ENCODE results near the gene ENTPD8.

The ENTPD8 gene, protein sequence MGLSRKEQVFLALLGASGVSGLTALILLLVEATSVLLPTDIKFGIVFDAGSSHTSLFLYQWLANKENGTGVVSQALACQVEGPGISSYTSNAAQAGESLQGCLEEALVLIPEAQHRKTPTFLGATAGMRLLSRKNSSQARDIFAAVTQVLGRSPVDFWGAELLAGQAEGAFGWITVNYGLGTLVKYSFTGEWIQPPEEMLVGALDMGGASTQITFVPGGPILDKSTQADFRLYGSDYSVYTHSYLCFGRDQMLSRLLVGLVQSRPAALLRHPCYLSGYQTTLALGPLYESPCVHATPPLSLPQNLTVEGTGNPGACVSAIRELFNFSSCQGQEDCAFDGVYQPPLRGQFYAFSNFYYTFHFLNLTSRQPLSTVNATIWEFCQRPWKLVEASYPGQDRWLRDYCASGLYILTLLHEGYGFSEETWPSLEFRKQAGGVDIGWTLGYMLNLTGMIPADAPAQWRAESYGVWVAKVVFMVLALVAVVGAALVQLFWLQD

DNA sequence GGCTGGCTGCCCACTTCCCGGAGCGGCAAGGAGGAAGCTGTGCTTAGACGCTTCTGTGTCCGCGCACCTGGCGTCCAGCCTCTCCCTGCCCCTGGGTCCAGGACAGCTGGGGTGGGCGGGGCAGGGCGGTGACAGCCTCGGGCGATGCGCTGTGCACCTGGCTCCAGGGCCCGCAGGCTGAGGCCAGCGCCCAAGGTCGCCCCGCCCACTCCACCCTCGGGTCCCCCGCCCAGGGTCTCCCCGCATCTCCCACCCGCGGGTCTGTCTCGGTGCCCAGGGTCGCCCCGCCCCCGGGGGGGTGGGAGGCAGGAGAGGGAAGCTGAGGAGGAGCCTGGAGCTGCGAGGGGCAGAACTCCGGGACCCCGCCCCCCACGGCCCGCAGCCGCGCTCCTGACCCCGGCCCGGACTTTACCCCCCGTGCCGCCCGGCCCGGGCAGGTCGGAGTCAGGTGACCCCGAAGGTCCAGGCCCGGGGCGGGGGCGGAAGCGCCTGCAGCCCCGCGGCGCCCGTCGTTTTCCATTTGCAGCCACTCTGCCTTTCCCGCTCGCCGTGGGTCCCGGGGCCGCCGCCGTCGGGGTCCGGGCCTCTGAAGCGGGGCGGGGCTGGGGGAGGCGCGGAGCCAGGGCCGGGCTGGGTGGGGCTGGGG lies at the start of gene ENTPD8:
ENTPD8 (minus strand) TSS at position 69 of the 646 bp plus-strand sequence. CDS start 3,072 bp downstream, outside the sequence.
- DNase-seq (ENCODE audit: low read depth in 2 of 2) = no peak

DNA sequence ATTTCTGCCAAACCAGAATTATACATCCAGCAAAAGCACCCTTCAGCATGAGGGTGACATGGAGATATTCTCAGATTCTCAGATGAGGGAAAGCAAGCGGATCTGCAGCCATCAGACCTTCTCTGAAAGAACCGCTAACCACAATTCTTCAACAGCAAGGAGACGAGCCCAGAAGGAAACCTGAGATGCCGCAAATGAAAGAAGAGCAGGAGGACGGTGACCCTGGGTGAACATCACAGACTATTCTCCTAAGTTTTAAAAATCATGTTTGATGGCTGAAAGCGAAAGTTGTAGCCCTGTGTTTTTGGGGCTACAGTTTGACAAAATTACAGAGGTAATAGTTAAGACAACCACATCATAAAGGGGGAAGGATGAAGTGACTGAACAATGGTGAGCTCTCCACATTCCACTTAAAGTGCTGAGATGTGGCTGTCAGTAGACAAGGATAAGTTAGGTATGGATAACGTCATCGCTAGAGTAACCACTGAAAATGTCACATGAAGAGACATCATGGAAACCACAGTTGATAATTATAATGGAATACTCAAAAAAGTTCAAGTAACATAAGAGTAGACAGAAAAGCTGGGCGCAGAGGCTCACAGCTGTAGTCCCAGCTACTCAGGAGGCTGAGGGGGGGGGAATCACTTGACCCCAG lies 49.5 kb upstream of the ENTPD8 start:
- DNase-seq (ENCODE audit: low read depth in 2 of 2) = no peak

DNA sequence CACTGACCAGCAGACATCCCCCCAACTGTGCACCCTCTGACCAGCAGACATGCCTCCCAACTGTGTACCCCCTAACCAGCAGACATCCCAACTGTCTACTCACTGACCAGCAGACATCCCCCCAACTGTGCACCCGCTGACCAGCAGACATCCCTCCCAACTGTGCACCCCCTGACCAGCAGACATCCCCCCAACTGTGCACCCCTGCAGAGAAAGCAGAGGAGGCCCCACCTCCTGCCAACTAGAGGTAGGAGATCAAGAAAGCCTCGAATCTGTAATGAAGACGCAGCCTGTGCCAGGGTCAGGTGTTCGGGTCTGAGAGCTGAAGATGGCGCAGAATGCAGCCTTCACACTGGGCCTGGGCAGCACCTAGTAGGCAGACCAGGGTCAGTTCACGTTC lies 47.7 kb upstream of the ENTPD8 start:
- DNase-seq (ENCODE audit: low read depth in 2 of 2) = no peak

DNA sequence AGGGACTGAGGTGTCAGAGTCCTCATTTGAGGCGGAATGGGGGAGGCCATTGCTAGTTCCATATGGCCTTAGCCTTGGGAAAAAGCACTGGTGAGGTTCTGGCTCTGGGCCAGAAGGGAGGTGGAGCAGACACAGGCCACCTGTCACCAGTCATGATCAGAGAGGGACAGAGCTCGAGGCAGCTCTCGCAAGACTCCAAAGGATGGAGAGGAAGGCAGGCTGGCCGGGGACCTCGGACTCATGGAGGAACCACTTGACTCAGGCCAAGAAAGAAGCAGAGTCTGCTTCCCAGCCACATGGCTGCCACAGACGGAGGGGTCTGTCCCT lies 47.1 kb upstream of the ENTPD8 start:
- DNase-seq (ENCODE audit: low read depth in 2 of 2) = no peak

DNA sequence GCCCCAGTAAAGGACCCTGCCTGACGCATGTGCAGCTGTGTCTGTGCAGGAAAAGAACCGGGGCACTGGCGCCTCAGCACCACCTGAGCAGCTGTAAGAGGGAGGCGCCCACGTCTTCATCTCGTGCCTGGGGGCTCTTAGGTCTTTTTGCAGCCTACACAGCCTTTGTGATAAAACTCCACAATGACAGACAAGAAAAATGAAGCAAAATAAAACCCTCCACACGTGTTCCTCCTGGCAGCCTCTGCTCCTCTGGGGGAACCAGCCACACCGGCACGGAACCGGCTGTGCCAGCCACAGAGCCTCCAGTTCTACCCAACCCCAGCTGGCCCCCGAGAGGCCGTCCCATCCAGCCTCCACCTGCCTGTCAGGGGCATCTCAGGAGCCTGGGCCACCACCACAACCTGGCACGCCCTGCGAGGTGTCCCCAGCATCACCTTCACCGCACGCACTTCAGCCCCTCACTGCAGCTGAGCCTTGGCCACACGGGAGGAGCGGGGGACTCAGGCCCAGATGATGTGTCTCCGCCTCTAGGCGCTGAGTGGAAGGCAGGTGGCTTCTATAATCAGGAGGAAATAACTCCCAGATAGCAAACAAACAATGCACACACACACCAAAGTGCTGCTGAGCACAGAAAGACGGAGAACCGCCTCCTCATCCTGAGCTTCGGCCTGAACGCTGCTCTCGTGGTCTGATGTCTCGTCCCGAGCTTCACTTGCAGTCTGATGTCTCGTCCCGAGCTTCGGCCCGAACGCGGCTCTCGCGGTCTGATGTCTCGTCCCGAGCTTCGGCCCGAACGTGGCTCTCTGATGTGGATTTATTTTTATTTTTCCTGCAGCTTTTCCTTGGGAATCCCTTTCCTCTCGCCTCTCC lies 46.5 kb upstream of the ENTPD8 start:
- DNase-seq (ENCODE audit: low read depth in 2 of 2) = no peak

DNA sequence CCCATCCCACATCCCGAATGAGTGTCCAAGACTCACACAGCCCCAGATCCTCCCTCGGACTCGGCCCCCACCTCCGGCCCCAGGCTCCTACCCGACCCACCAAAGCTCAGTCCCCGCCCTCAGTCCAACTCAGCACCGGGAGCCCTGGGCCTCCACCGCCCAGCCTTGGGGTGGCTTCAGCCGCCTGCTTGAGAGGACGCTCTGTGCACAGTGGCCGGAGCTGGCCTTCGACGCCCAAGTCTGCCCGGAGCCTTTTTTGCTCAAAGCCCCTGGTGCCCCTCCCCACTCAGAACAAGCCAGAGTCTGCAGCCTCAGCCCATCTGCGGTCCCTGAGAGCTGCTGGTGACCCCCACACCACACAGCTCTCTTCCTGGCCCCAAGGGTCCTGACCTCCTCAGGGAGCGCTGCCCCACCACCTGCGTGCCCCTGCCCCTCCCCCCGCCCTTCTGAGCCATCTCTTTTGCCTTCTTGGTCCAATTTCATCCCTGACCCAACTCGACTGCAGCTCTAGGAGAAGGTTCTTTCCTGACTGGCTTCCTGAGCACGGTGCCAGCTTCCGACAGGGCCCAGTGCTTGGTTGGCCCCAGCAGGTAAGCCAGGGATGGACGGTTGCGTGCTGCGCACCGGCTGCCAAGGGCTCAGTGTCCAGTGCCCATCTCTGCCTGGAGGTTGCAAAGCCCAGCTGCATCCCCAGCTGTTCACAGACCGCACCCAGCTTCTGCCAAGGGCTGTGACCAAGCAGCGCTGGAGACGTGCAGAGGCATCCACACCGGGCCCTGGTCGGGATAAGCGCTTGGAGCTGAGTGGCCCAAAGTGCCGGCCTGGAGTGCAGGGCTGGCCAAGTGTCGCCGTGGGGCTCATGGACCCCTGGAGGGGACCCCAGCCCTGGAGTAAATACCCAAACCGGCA lies 45.6 kb upstream of the ENTPD8 start:
- no peak for DNase-seq (ENCODE audit: low read depth in 2 of 2)

DNA sequence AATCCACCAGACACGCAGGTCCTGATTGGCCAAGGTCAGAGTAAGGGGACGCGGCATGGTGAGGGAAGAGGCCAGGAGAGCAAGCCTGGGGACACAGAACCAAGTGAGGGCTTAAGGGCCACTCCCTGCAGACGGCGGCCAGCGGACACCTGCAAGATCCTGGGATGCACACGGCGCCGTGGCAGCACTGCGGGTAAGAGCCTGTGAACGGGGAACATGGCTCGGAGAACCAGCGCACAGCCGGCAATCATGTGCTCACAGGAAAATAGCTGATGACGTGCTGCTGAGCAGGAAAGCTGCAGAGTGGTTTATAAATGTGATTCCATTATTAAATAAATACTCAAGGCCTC lies 45.0 kb upstream of the ENTPD8 start:
- no peak for DNase-seq (ENCODE audit: low read depth in 2 of 2)

DNA sequence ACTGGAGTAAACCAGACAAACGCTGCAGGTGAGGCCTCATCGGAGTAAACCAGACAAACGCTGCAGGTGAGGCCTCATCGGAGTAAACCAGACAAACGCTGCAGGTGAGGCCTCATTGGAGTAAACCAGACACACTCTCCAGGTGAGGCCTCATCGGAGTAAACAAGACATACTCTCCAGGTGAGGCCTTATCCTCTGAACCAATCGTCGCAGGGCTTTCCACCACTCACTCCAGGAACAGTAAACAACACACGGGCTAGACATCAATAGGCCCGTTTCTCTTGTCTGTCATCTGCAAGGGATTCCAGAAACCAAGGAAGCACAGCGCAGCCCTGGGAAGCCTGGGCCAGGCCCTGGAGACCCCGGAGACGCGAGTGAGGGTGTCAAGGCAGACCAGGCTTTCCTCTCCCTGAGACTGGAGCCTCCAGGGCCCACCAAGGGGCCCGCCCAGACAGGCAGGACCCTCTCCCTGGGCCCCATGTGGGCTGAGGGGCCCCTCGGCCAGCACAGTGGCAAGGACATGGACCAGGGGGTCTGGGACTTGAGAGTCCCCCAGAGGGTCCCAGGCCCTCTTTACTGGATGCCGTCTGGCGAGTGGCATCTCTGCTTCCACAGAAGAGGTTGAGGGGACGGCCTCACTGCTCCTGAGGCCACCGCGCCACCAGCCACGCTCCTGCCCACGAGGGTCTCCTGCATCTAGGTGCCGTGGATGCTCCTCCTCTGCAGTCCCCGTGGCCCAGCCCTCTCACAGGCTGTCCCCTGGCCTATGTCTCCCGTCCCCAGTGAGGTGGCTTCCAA lies 44.4 kb upstream of the ENTPD8 start:
- DNase-seq (ENCODE audit: low read depth in 2 of 2) = no peak

DNA sequence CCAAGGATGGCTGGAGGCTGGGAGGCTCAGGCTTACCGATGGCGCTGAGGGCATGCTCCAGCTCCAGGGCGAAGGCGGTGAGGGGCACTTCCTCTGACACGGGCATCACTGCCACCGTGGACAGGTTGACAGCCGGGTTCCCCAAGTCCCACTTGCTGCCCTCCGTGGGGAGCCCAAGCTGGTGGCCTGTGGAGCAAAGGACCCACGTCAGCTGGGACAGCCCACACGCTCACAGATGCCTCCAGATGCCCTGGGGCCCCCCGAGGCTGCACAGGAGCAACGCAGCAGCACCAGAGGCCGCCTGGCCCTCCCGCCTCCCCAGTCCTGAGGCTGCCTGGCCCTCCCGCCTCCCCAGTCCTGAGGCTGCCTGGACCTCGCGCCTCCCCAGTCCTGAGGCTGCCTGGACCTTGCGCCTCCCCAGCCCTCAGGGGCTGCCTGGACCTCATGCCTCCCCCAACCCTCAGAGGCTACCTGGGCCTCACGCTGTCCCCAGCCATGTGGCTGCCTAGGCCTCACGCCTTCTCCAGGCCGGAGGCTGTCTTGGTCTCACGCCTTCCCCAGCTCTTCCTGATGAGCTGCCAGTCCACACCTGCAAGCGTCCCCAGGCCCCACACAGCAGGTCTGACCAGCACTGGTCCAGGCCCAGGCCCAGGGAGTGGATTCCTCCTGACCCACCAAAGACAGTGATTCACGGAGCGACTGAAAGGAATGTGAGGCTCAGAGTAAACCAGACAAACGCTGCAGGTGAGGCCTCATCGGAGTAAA lies 43.6 kb upstream of the ENTPD8 start:
- DNase-seq (ENCODE audit: low read depth in 2 of 2) = no peak

DNA sequence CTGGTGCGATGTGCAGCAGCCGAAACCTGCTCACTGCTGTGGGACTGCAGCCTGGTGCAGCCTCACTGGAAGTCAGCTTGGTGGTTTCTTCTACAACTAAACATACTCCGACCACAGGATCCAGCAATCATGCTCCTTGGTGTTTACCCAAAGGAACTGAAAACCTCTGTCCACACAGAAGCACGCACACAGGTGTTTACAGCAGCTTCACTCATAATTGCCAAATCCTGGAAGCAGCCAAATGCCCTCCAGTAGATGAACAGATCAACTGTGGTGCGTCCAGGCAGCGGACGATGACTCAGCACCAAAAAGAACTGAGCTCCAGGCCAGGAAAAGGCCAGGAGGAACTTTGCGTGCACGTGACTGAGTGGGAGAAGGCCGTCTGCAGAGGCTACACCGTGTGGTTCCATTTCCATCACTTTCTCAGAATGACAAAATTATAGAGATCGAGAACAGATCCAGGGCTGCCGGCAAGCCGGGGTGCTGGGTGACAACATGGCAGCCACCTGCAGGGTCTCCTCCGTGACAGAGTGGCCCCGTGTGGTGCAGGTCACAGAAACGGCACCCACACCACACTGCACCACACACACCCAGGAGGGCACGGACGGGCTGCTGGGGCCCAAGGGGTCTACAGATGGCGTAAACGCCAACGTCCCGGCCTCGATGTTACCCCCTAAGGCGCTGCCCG lies 41.1 kb upstream of the ENTPD8 start:
- no peak for DNase-seq (ENCODE audit: low read depth in 2 of 2)

DNA sequence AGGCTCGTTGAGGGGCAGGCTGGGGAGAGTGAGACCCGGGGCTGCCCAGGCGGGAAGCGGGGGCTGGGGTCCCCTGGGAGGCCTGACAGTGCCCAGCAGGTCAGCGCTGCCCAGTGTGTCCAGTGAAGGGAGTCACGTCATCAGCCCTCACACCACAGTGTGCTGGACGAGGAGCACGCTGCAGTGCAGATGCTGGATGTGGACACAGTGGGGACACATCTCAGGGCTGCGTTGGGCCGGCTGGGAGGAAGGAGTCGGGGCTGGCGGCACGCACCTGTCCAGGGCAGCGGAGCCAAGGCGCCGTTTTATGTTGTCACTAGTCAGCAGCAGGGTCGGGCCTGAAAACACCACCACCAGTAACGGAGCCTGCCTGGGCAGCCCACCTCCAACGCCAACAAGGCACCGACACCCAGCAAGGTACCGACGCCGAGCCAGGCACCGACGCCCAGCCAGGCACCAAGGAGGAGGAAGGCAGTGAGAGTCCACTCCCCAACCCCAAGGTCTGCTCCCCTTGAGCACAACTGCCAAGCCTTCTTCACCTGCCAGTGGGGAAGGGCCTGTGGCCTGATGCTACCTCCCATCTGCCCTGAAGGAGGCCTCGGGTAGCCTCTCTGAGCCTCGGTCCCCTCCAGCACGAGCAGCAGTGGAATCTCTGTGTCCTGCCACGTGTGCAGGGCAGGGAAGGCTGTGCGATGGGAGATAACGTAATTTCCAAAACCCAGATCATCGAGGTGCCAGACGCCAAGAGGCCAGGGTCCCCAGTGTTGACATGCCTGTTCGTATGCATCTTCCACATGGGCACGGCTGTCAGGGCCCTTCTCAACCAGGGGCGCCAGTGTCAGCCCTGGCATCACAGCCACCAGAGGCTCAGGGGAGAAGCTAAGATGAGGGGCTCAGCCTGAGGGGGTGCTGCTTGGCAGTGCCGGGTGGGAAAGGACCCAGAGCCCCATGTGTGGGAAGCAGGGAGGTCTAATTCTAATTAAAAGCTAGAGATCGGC lies 39.8 kb upstream of the ENTPD8 start:
- DNase-seq (ENCODE audit: low read depth in 2 of 2) = no peak

DNA sequence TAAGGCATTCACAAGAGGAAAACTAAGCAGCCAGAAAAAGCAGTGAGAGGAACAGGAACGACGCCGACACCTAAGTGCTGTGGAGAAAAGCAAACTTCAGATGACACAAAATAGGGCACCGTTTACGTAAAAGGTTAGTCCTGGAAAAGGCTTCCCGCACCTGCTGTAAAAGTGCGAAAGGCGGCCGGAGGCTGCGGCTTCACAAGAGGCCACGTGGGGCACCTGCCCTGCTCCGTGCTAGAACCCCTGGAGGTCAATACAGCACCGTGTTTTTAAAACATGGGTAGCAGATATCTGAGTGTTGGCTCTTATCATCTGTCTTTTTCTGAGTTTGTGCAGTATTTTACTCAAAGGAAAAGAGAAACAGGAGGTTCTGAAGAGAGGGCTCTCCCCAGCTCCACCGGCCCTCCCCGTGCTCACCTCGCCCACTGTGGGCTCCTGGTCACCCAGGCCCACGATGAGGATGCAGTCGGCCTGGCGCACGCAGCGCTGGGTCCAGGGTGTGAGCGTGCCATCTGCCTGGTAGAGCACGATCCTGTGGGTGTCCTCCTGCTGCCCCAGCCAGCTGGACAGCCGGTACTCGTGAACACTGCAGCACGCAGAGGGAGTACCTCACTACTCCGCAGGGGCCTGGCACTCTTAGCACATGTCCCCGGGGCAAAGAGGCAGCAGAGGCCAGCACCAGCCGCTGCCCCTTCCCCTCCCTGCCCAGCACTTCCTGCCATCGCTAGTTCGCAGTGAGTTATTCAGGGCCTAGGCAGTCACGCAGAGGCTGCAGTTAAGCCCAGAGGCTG lies 38.9 kb upstream of the ENTPD8 start:
- no peak for DNase-seq (ENCODE audit: low read depth in 2 of 2)

DNA sequence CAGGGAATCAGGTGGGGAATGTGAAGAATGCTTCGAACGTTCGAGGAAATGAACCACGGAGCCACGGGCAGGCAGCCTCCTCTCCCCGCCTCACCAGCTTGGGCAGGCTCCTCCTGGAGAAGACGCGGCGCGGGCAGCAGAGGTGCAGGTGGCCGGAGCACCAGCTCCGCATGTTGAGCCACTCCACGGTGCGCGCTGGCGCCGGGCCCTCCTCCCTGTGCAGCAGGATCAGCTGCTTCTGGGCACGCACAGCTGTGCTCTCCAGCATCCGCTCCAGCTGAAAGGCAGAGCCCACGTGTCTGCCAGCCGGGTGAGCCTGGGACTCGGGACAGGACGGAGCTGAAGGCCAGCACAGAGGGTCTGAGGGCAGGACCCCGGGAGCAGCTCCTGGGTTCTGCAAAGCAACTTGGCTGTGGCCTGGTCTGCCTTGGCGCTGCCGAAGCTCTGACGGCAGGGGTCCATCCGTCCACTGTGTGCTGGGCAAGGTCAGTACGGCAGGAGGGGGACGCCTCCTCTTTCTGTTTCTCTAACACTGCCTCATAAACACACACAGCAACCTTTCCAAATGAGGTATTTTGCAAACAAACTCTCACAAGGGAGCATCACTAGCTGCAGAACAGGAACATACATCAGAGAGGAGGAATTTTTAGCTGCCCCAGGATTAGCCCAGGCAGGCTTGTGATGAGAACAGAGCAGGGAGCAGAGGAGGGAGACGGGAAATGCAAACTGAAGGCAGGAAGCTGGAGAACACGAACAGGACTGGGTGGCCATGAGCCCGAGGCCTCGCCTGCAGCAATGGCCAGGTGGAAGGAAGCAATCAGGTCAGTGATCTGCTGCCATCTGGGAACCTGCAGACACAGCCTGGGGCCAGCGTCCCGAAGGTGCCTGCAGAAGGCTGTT lies 38.1 kb upstream of the ENTPD8 start:
- no peak for DNase-seq (ENCODE audit: low read depth in 2 of 2)

DNA sequence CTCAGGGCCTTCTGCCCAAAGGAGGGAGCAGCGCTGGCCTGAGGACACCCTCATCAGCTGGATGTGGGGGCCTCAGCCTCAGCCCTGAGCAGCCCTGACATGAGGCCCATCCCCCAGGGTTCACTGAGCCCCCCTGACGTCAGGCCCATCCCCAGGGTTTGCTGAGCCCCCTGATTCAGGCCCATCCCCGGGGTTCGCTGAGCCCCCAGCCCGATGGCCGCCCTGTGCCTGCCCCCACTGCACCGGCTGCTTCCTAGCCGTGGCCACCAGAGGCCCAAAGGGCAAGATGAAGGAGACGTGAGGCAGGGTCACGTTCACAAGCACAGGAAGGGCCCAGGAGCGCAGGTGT lies 37.4 kb upstream of the ENTPD8 start:
- no peak for DNase-seq (ENCODE audit: low read depth in 2 of 2)

DNA sequence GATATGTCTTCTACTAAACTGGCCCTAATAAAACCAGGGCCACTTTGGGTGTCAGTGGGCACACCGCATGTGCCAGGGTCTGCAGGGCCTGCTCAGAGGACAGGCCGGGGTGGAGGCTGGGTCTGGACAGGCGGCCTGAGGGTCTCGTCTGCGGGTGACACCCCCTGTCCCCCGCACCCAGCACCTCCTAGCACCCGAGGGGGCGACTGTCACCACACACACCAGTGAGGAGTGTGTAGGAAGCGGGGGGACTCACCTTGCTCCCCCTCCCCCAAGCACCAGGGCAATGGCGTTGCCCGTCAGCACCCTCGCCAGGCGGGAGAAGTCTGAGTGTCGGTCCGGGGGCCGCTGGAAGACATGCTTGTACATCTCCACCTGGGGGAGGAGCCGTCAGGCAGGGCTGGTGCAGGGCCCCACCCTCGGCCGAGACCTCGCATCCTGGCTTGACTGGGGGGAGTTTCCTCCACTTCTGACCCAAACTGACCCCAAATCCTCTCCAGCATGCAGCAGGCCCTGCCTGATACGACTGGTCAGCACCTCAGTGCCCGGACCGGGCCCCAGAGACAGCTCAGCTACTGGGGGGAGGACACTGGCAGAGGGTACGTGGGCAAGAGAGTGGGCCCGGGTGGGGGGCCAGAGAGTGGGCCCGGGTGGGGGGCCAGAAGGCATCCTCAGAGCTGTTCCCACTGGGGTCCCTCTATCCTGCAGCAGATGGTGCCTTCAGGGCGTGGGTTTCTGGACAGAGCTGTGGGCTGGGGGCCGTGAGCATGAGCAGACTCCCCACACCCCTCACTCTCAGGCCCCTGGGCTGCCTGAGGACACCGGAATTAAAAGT lies 36.8 kb upstream of the ENTPD8 start:
- DNase-seq (ENCODE audit: low read depth in 2 of 2) = no peak

All from stimulated activated CD8-positive, alpha-beta memory T cell treated with anti-CD3 and anti-CD28 coated beads, Interleukin-7, amount 100 ng/mL, for 4 hours (primary cell).